HEK293 (cell line): ENCODE measurements around the gene NCBP2.

ENCODE experiments used
- CTCF ChIA-PET: fragments of 350-600 bp; formaldehyde crosslinking; extraction: SDS; loops from one replicate; lab custom pipeline; 2021; ENCODE audit warnings: antibody characterized with exemption; lab: Yijun Ruan, JAX
- POLR2A ChIA-PET: fragments of 300-600 bp; formaldehyde crosslinking; extraction: SDS; loops from one replicate; lab custom pipeline; 2020; ENCODE audit warnings: antibody characterized with exemption, inconsistent platforms; lab: Yijun Ruan, JAX
- H3K27ac ChIP-seq: fragments of 200-500 bp; sonication (Bioruptor generic); 2 replicates; pipeline ENCODE4 v1.5.1; 2014; ENCODE audit warnings: low read depth, low read length, control low read depth, inconsistent platforms; ENCODE audit errors: extremely low read depth
- H3K36me3 ChIP-seq, 2 experiments: fragments of 200-500 bp in 1 of 2; sonication (Bioruptor generic) in 1 of 2; 1 replicate in 1 of 2; 2 replicates in 1 of 2; pipeline ENCODE4 v1.5.1; 2014 to 2017; ENCODE audit warnings: inconsistent platforms in 2 of 2, low read length in 2 of 2; ENCODE audit not compliant: control insufficient read depth in 2 of 2, insufficient read depth in 1 of 2
- H3K4me1 ChIP-seq: fragments of 200-500 bp; sonication (Bioruptor generic); 2 replicates; pipeline ENCODE4 v1.5.1; 2014; ENCODE audit warnings: mild to moderate bottlenecking, low read length, inconsistent platforms; ENCODE audit not compliant: control insufficient read depth, insufficient read depth
- H3K4me3 ChIP-seq: 2 replicates; pipeline ENCODE4 v1.5.1; 2011; ENCODE audit warnings: low read depth, mild to moderate bottlenecking, control low read depth, low read length, moderate library complexity
- H3K9me3 ChIP-seq: fragments of 200-500 bp; sonication (Bioruptor generic); 2 replicates; pipeline ENCODE4 v1.5.1; 2014; ENCODE audit warnings: low read depth, low read length, inconsistent platforms; ENCODE audit not compliant: control insufficient read depth, insufficient read depth
- KLF10 ChIP-seq: fragments of 450-650 bp; IDR thresholded peaks from 2 replicates; pipeline ENCODE4 v1.5.1; 2018; ENCODE audit warnings: missing biosample characterization, mild to moderate bottlenecking, missing genetic modification characterization
- REPIN1 ChIP-seq: fragments of 450-650 bp; formaldehyde crosslinking; IDR thresholded peaks from 2 replicates; pipeline ENCODE4 v1.5.1; 2017; ENCODE audit warnings: missing biosample characterization, missing genetic modification characterization, low read depth
- YY2 ChIP-seq: fragments of 450-650 bp; formaldehyde crosslinking; IDR thresholded peaks from 2 replicates; pipeline ENCODE4 v1.5.1; 2016; ENCODE audit warnings: missing biosample characterization, missing genetic modification characterization
- ZBTB44 ChIP-seq: fragments of 450-650 bp; IDR thresholded peaks from 2 replicates; pipeline ENCODE4 v1.5.1; 2018; ENCODE audit warnings: missing biosample characterization, mild to moderate bottlenecking, missing genetic modification characterization
- ZNF16 ChIP-seq: fragments of 450-650 bp; formaldehyde crosslinking; IDR thresholded peaks from 2 replicates; pipeline ENCODE4 v1.5.1; 2016; ENCODE audit warnings: low read depth, missing biosample characterization, missing genetic modification characterization
- ZNF202 ChIP-seq: fragments of 450-650 bp; formaldehyde crosslinking; IDR thresholded peaks from 2 replicates; pipeline ENCODE4 v1.5.1; 2016; ENCODE audit warnings: missing biosample characterization, missing genetic modification characterization, borderline replicate concordance
- ZNF248 ChIP-seq: fragments of 450-650 bp; formaldehyde crosslinking; IDR thresholded peaks from 2 replicates; pipeline ENCODE4 v1.5.1; 2017; ENCODE audit warnings: missing biosample characterization, missing genetic modification characterization
- ZNF501 ChIP-seq: fragments of 450-650 bp; formaldehyde crosslinking; IDR thresholded peaks from 2 replicates; pipeline ENCODE4 v1.5.1; 2016; ENCODE audit warnings: missing biosample characterization, missing genetic modification characterization
- ZNF513 ChIP-seq: fragments of 450-650 bp; IDR thresholded peaks from 2 replicates; pipeline ENCODE4 v1.5.1; 2018; ENCODE audit warnings: missing biosample characterization, missing genetic modification characterization
- ZNF529 ChIP-seq: fragments of 450-650 bp; formaldehyde crosslinking; IDR thresholded peaks from 2 replicates; pipeline ENCODE4 v1.5.1; 2017; ENCODE audit warnings: missing genetic modification characterization, missing biosample characterization; ENCODE audit not compliant: insufficient replicate concordance
- ZNF555 ChIP-seq: fragments of 450-650 bp; formaldehyde crosslinking; conservative IDR thresholded peaks from 2 replicates; pipeline ENCODE4 v1.5.1; 2017; ENCODE audit warnings: missing biosample characterization, mild to moderate bottlenecking, missing genetic modification characterization, inconsistent platforms
- ZNF610 ChIP-seq: fragments of 450-650 bp; formaldehyde crosslinking; IDR thresholded peaks from 2 replicates; pipeline ENCODE4 v1.5.1; 2016; ENCODE audit warnings: missing biosample characterization, missing genetic modification characterization, borderline replicate concordance
- ZNF658 ChIP-seq: fragments of 450-650 bp; formaldehyde crosslinking; IDR thresholded peaks from 2 replicates; pipeline ENCODE4; 2016; ENCODE audit warnings: missing biosample characterization, missing genetic modification characterization
- ZNF791 ChIP-seq: fragments of 450-650 bp; formaldehyde crosslinking; IDR thresholded peaks from 2 replicates; pipeline ENCODE4 v1.5.1; 2016; ENCODE audit warnings: missing biosample characterization, missing genetic modification characterization

NCBP2 gene

GRCh38 chr3:196896229-196896628 is 46.1 kb downstream of the NCBP2 start:
- CTCF ChIA-PET: no interaction called here
- no peak for TF ChIP-seq ZNF501
- no peak for TF ChIP-seq ZNF791 (tag by site-specific recombination)
- TF ChIP-seq ZNF513 (tag by site-specific recombination): no peak
- no peak for TF ChIP-seq REPIN1 (tag by site-specific recombination)
- TF ChIP-seq KLF10: no peak
- TF ChIP-seq ZNF202: no peak
- no peak for TF ChIP-seq ZNF529 (tag by site-specific recombination)
- TF ChIP-seq ZNF16: no peak
- no peak for TF ChIP-seq ZNF248 (tag by site-specific recombination)
- TF ChIP-seq YY2: no peak
- no peak overlapping the region for H3K27ac ChIP-seq
- peaks cover 4 to 21% of the 10 kb centered on the region in 2 experiments; a peak in 2 of 3 replicates for H3K36me3 ChIP-seq
- H3K4me3 ChIP-seq: no peak overlapping the region
- POLR2A ChIA-PET: no interaction called here
- no peaks in the 10 kb centered on the region for H3K9me3 ChIP-seq
- no peaks in the 10 kb centered on the region for H3K4me1 ChIP-seq

- Histone ChIP-seq H3K4me3 (no peak overlapping the region), H3K27ac (no peak overlapping the region), H3K36me3 (peaks cover 0 to 16% of the 10 kb centered on the region in 2 experiments; a peak in 1 of 3 replicates), H3K9me3 (no peaks in the 10 kb centered on the region), H3K4me1 (no peaks in the 10 kb centered on the region)
- POLR2A ChIA-PET: no interaction called here
- CTCF ChIA-PET: no interaction called here
- TF ChIP-seq ZNF610 (tag by site-specific recombination) (peak; percentile 96), ZNF658 (tag by site-specific recombination) (no peak)
Observed at GRCh38 chr3:196894557-196895295, 47.6 kb downstream of the NCBP2 start.

- TF ChIP-seq ZNF555 (tag by site-specific recombination) (no peak), ZBTB44 (tag by site-specific recombination) (peak; percentile 69)
- H3K36me3 ChIP-seq: peaks cover 0 to 34% of the 10 kb centered on the region in 2 experiments; a peak in 2 of 3 replicates
- H3K4me3 ChIP-seq: no peak overlapping the region
- no peak overlapping the region for H3K27ac ChIP-seq
- ChIA-PET POLR2A (no interaction called here), CTCF (no interaction called here)
- no peaks in the 10 kb centered on the region for H3K9me3 ChIP-seq
- no peaks in the 10 kb centered on the region for H3K4me1 ChIP-seq
Observed at GRCh38 chr3:196889844-196890708, 52.3 kb downstream of the NCBP2 start.
